CD4-positive, alpha-beta T cell (primary cell): ENCODE measurements around the gene TOPAZ1. TPM values are rescaled to one million over a fixed set of nuclear protein-coding genes. Genes with fewer than 3 reads are reported as not detected.

ENCODE experiments used
- ATAC-seq: fragments of 200-7000 bp; cut with Tn5 transposase; one replicate; pipeline ENCODE4 v1.10.0; 2022; ENCODE audit warnings: mild to moderate bottlenecking; ENCODE audit not compliant: poor library complexity
- CTCF ChIA-PET: fragments of 350-600 bp; sonication (Branson Sonifier 250); formaldehyde crosslinking; loops from one replicate; lab custom pipeline; 2021; ENCODE audit warnings: antibody characterized with exemption, inconsistent platforms; lab: Charles Lee
- POLR2A ChIA-PET: fragments of 350-600 bp; sonication (Branson Sonifier 250); formaldehyde crosslinking; loops from one replicate; lab custom pipeline; 2021; ENCODE audit warnings: antibody characterized with exemption, inconsistent platforms; lab: Charles Lee
- DNase-seq, 14 experiments: peaks; one replicate each; pipeline ENCODE4 v3.0.0-alpha.2; 2013 to 2020; ENCODE audit warnings: mixed read lengths in 2 of 14
- H3K27ac ChIP-seq, 2 donors: one replicate each; pipeline versions ENCODE4 v1.5.1 to v1.7.0; 2013; ENCODE audit warnings: low read length in 2 of 2, low read depth in 1 of 2, mild to moderate bottlenecking in 1 of 2
- H3K27me3 ChIP-seq, 2 experiments: 1 replicate in 1 of 2; 2 replicates in 1 of 2; pipeline versions ENCODE4 v1.6.1 to v1.7.0; 2013; ENCODE audit warnings: low read length in 2 of 2, control low read depth in 1 of 2, mild to moderate bottlenecking in 1 of 2, moderate library complexity in 1 of 2; ENCODE audit not compliant: insufficient read depth in 2 of 2, control insufficient read depth in 1 of 2
- H3K36me3 ChIP-seq: one replicate; pipeline ENCODE4 v1.6.1; 2013; ENCODE audit warnings: low read length, control low read depth; ENCODE audit not compliant: insufficient read depth
- H3K4me1 ChIP-seq: one replicate; pipeline ENCODE4 v1.6.1; 2013; ENCODE audit warnings: low read length, control low read depth; ENCODE audit not compliant: insufficient read depth
- H3K4me3 ChIP-seq: one replicate; pipeline ENCODE4 v1.5.1; 2013; ENCODE audit warnings: mild to moderate bottlenecking, low read length, moderate library complexity
- H3K9me3 ChIP-seq, 2 experiments: 1 replicate in 1 of 2; 2 replicates in 1 of 2; pipeline versions ENCODE4 v1.6.1 to v1.7.0; 2013; ENCODE audit warnings: low read length in 2 of 2, mild to moderate bottlenecking in 2 of 2, control low read depth in 1 of 2, moderate library complexity in 1 of 2; ENCODE audit not compliant: control insufficient read depth in 1 of 2, insufficient read depth in 1 of 2
- H3K27ac Mint-ChIP-seq: one replicate; pipeline ENCODE4 v1.8.0; 2020; ENCODE audit warnings: mixed read lengths
- H3K27me3 Mint-ChIP-seq: one replicate; pipeline ENCODE4 v1.8.0; 2021; ENCODE audit warnings: mixed read lengths
- H3K36me3 Mint-ChIP-seq: one replicate; pipeline ENCODE4 v1.8.0; 2021; ENCODE audit warnings: low read depth, mixed read lengths
- H3K4me1 Mint-ChIP-seq: one replicate; pipeline ENCODE4 v1.8.0; 2021; ENCODE audit warnings: low read depth, mixed read lengths
- H3K4me3 Mint-ChIP-seq: one replicate; pipeline ENCODE4 v1.8.0; 2020; ENCODE audit warnings: mild to moderate bottlenecking, mixed read lengths
- H3K9me3 Mint-ChIP-seq: one replicate; pipeline ENCODE4 v1.8.0; 2020; ENCODE audit warnings: mixed read lengths
- CTCF ChIP-seq: fragments of 200-600 bp; IDR thresholded peaks from one replicate; pipeline ENCODE4 v1.8.0; 2022; ENCODE audit warnings: antibody characterized with exemption, mild to moderate bottlenecking
- intact Hi-C, 2 experiments: fragments of 100-400 bp; cut with DNase I in 1 of 2; cut with micrococcal nuclease in 1 of 2; formaldehyde crosslinking; loops; one replicate each; pipeline versions ENCODE4 v1.15.1 to v1.9.0; 2023 to 2025; cut with DNase I, micrococcal nuclease
- total RNA-seq, 174 experiments: library from RNA in 2 of 174; stranded (reverse) in 2 of 174; gene quantifications; one replicate each; pipeline ENCODE4 v1.2.3 and lab custom pipeline; 2021 to 2026

TOPAZ1 gene
- total RNA-seq, 2 experiments from 2014 or later = not detected

GRCh38 chr3:44339181-44340057, 97.7 kb downstream of the TOPAZ1 start:
- TF ChIP-seq CTCF = no peak
- no peaks in the 10 kb centered on the region for H3K9me3 ChIP-seq
- intact Hi-C loops = loop anchor here (2.0 to 10.0 kb wide), 8 partner anchors 135 to 717 kb away; partner anchors contain the start of genes ZNF445 (in 2 of the 2), ABHD5 (in 1 of the 2), ANO10 (in 1 of the 2) and EXOSC7 (in 1 of the 2)
- Mint-ChIP-seq H3K27ac (peak overlapping the region; percentile 95), H3K4me3 (peak overlapping the region; percentile 93), H3K27me3 (peaks cover 2% of the 10 kb centered on the region), H3K4me1 (peaks cover 32% of the 10 kb centered on the region), H3K36me3 (peaks cover 15% of the 10 kb centered on the region), H3K9me3 (no peaks in the 10 kb centered on the region)
- ChIA-PET CTCF (interaction anchor here (0.9 to 1.3 kb wide), 2 partner anchors 16 to 172 kb away, joined by 3 read pairs; no protein-coding TSS in a partner anchor), POLR2A (interaction anchor here (0.6 to 2.4 kb wide), 8 partner anchors 100 to 1350 kb away, joined by 3 to 42 read pairs (median 8); partner anchors contain the start of genes KIAA1143, KIF15, SACM1L and TMEM42)
- DNase-seq (no peak), ATAC-seq (no peak)
- no peaks in the 10 kb centered on the region for H3K27me3 ChIP-seq
- no peaks in the 10 kb centered on the region for H3K36me3 ChIP-seq
- H3K27ac ChIP-seq = peak overlapping the region; percentile 91 to 92
- peaks cover 17% of the 10 kb centered on the region for H3K4me1 ChIP-seq
- H3K4me3 ChIP-seq = peak overlapping the region; percentile 69

- H3K27ac ChIP-seq = no peak overlapping the region
- H3K4me1 ChIP-seq = peaks cover 17% of the 10 kb centered on the region
- H3K36me3 ChIP-seq = no peaks in the 10 kb centered on the region
- CTCF ChIA-PET = no interaction called here
- TF ChIP-seq CTCF = no peak
- Mint-ChIP-seq H3K27me3 (no peaks in the 10 kb centered on the region), H3K9me3 (no peaks in the 10 kb centered on the region), H3K27ac (peak overlapping the region; percentile 95), H3K4me3 (peak overlapping the region; percentile 77), H3K4me1 (peaks cover 32% of the 10 kb centered on the region), H3K36me3 (peaks cover 15% of the 10 kb centered on the region)
- no peak overlapping the region for H3K4me3 ChIP-seq
- ATAC-seq = no peak
- no peaks in the 10 kb centered on the region for H3K27me3 ChIP-seq
- DNase-seq = no peak
- no peaks in the 10 kb centered on the region for H3K9me3 ChIP-seq
- intact Hi-C loops = no loop called here
- POLR2A ChIA-PET = interaction anchor here (0.9 kb wide), 1 partner anchor 215 kb away, joined by 3 read pairs; the partner anchor contains the start of gene ZKSCAN7
Observed at GRCh38 chr3:44340058-44340395, 98.3 kb downstream of the TOPAZ1 start.

- H3K27me3 ChIP-seq = no peaks in the 10 kb centered on the region
- H3K4me1 ChIP-seq = peaks cover 17% of the 10 kb centered on the region
- H3K4me3 ChIP-seq = no peak overlapping the region
- no peaks in the 10 kb centered on the region for H3K9me3 ChIP-seq
- Mint-ChIP-seq H3K4me1 (peaks cover 31% of the 10 kb centered on the region), H3K9me3 (no peaks in the 10 kb centered on the region), H3K4me3 (no peak overlapping the region), H3K36me3 (peaks cover 15% of the 10 kb centered on the region), H3K27me3 (no peaks in the 10 kb centered on the region), H3K27ac (no peak overlapping the region)
- ChIA-PET CTCF (no interaction called here), POLR2A (no interaction called here)
- ATAC-seq (no peak), DNase-seq (no peak)
- no peak overlapping the region for H3K27ac ChIP-seq
- TF ChIP-seq CTCF = no peak
- no peaks in the 10 kb centered on the region for H3K36me3 ChIP-seq
- intact Hi-C loops = no loop called here
Observed at GRCh38 chr3:44342176-44342790, 100.6 kb downstream of the TOPAZ1 start.
